ENCODE data around the gene A2M.

The A2M gene

GRCh38 chr12:9087087-9087835, 28.5 kb downstream of the A2M start:
- FAIRE-seq = no peak
- no peak for DNase-seq (ENCODE audit: insufficient read length, low spot score)
- TF ChIP-seq POLR2AphosphoS5 (IDR thresholded peaks at IDR 0.05; ENCODE audit: low read depth, low read length) (no peak), TAF1 (IDR thresholded peaks at IDR 0.05; ENCODE audit: low read depth, low read length) (no peak), POLR2A (IDR thresholded peaks at IDR 0.05; ENCODE audit: low read depth, low read length) (no peak), SPI1 (IDR thresholded peaks at IDR 0.05; ENCODE audit: low read depth, low read length) (no peak), POU2F2 (IDR thresholded peaks at IDR 0.05; ENCODE audit: low read depth, low read length) (no peak), PAX5 (IDR thresholded peaks at IDR 0.05; ENCODE audit: insufficient read depth, low read length, severe bottlenecking) (no peak)

DNA sequence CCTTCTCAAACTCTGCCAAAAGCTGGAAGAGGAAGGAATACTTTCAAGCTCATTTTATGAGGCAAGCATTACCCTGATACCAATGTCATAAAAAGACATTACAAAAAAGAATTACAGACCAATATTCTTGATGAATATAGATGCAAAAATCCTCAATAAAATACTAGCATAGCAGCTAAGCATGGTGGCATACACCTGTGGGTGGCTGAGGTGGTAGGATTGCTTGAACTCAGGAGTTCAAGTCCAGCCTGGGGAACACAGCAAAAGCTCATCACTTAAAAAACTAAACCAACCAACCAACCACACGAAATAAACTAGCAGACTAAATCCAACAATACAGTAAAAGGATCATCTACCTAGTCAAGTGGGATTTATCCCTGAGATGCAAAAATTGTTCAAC, 29.6 kb downstream of the A2M start:
- no peak for FAIRE-seq

DNA sequence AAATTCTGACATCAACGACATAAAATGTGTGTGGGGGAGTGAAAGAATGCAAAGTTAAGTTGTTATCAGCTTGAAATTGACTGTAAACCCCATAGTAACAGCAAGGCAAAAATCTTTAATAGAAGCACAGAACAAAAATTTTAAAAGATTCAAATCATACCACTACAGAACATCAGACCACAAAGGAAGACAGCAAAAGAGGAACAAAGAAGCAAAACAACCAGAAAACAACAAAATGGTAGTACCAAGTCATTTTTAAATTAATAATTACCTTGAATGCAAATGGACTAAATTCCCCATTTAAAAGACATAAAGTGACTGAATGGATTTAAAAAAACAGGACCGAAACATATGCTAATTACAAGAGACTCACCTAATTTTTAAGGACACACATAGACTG, 31.3 kb downstream of the A2M start:
- no peak for TF ChIP-seq POLR2AphosphoS5 (IDR thresholded peaks at IDR 0.05; ENCODE audit: low read depth, low read length)
- no peak for TF ChIP-seq PAX5 (IDR thresholded peaks at IDR 0.05; ENCODE audit: insufficient read depth, low read length, severe bottlenecking)
- no peak for TF ChIP-seq POU2F2 (IDR thresholded peaks at IDR 0.05; ENCODE audit: low read depth, low read length)
- no peak for TF ChIP-seq TAF1 (IDR thresholded peaks at IDR 0.05; ENCODE audit: low read depth, low read length)
- no peak for TF ChIP-seq SPI1 (IDR thresholded peaks at IDR 0.05; ENCODE audit: low read depth, low read length)
- TF ChIP-seq POLR2A (IDR thresholded peaks at IDR 0.05; ENCODE audit: low read depth, low read length) = no peak
- DNase-seq (ENCODE audit: insufficient read length, low spot score) = no peak
- FAIRE-seq = no peak

More for the DNA sequence above, 29.6 kb downstream of the A2M start:
- no peak for DNase-seq (ENCODE audit: insufficient read length, low spot score)
- TF ChIP-seq TAF1 (IDR thresholded peaks at IDR 0.05; ENCODE audit: low read depth, low read length) = no peak
- TF ChIP-seq POLR2AphosphoS5 (IDR thresholded peaks at IDR 0.05; ENCODE audit: low read depth, low read length) = no peak
- TF ChIP-seq POLR2A (IDR thresholded peaks at IDR 0.05; ENCODE audit: low read depth, low read length) = no peak
- no peak for TF ChIP-seq SPI1 (IDR thresholded peaks at IDR 0.05; ENCODE audit: low read depth, low read length)
- no peak for TF ChIP-seq PAX5 (IDR thresholded peaks at IDR 0.05; ENCODE audit: insufficient read depth, low read length, severe bottlenecking)
- TF ChIP-seq POU2F2 (IDR thresholded peaks at IDR 0.05; ENCODE audit: low read depth, low read length) = no peak

GRCh38 chr12:9083793-9084192, 31.9 kb downstream of the A2M start:
- no peak for FAIRE-seq
- DNase-seq (ENCODE audit: insufficient read length, low spot score) = no peak
- TF ChIP-seq POLR2AphosphoS5 (IDR thresholded peaks at IDR 0.05; ENCODE audit: low read depth, low read length) (no peak), POU2F2 (IDR thresholded peaks at IDR 0.05; ENCODE audit: low read depth, low read length) (no peak), SPI1 (IDR thresholded peaks at IDR 0.05; ENCODE audit: low read depth, low read length) (no peak), TAF1 (IDR thresholded peaks at IDR 0.05; ENCODE audit: low read depth, low read length) (no peak), PAX5 (IDR thresholded peaks at IDR 0.05; ENCODE audit: insufficient read depth, low read length, severe bottlenecking) (no peak), POLR2A (IDR thresholded peaks at IDR 0.05; ENCODE audit: low read depth, low read length) (no peak)

DNA sequence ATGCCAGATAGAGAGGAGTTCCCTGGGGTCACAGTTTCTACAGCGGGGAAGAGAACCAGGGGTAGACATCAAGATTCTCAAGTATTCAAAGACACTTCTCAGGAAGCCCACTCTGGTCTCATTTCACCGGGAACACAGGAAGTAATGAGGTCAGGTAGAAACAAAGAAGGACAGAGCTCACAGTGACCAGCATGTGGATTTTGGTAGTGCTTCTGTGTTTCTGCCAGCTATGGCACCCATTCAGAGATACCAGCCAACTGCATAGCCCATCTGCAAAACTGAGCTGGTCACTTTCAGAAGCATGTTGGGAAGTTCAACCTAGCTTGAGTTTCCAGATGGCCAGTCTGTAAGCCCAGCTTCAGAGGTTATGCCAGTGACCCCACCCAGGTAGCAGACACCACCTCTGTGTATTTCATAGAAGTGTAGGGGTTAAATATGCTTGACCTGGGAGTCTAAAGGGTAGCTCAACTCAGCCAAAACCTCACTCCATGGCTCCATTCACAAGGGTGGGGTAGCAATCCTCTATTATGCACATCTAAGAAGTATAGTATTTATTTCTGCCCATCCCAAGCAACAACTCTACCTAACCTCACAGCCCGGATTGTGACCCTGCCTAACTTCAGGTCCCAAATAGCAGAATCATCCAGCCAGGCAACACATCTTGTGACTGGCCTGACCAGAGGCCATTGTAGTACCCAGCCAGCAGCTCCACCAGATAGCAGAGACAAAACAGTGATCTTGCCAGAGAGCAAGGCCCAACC, 33.9 kb downstream of the A2M start:
- TF ChIP-seq PAX5 (IDR thresholded peaks at IDR 0.05; ENCODE audit: insufficient read depth, low read length, severe bottlenecking) = no peak
- no peak for TF ChIP-seq SPI1 (IDR thresholded peaks at IDR 0.05; ENCODE audit: low read depth, low read length)
- no peak for TF ChIP-seq TAF1 (IDR thresholded peaks at IDR 0.05; ENCODE audit: low read depth, low read length)
- TF ChIP-seq POLR2A (IDR thresholded peaks at IDR 0.05; ENCODE audit: low read depth, low read length) = no peak
- no peak for TF ChIP-seq POU2F2 (IDR thresholded peaks at IDR 0.05; ENCODE audit: low read depth, low read length)
- TF ChIP-seq POLR2AphosphoS5 (IDR thresholded peaks at IDR 0.05; ENCODE audit: low read depth, low read length) = no peak
- DNase-seq (ENCODE audit: insufficient read length, low spot score) = no peak
- no peak for FAIRE-seq

DNA sequence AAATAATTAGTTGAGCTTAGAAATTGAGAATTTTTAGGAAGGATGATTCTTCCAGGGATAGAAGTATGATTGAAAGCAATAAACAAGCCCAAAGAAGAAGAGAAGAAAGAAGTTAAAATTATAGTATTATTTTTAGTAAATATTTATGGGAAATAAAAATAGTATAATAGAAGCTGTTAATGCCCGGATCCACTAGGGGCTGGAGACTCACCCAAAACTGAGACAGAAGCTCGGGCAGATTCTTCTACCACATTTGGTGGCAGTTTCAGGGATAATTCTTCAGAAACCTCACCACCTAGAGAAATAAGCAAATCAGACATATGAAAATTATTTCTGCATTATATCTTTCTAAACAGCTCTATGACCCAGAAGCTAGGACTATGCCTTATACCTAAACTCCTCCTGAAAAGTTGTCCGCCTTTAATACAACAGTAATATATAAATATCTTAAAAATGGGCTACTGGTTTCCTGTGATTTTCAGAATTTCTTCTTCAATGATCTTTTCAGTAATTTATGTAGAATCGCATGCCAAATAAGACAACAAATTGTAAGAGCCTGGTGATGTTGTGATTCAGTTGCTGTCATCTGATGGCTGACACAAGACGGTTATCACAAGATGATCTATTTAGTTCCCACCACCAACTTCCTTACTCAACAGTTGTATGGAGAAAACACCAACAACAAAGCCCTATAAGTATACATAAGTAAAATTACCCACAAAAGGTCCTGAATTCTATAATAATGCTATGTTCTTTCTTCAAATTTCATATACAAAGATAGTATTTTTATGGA, 35.6 kb downstream of the A2M start:
- DNase-seq (ENCODE audit: insufficient read length, low spot score) (no peak), FAIRE-seq (no peak)
- TF ChIP-seq PAX5 (IDR thresholded peaks at IDR 0.05; ENCODE audit: insufficient read depth, low read length, severe bottlenecking) (no peak), TAF1 (IDR thresholded peaks at IDR 0.05; ENCODE audit: low read depth, low read length) (no peak), POLR2AphosphoS5 (IDR thresholded peaks at IDR 0.05; ENCODE audit: low read depth, low read length) (no peak), POLR2A (IDR thresholded peaks at IDR 0.05; ENCODE audit: low read depth, low read length) (no peak), SPI1 (IDR thresholded peaks at IDR 0.05; ENCODE audit: low read depth, low read length) (no peak), POU2F2 (IDR thresholded peaks at IDR 0.05; ENCODE audit: low read depth, low read length) (no peak)

- TF ChIP-seq TAF1 (IDR thresholded peaks at IDR 0.05; ENCODE audit: low read depth, low read length) (no peak), PAX5 (IDR thresholded peaks at IDR 0.05; ENCODE audit: insufficient read depth, low read length, severe bottlenecking) (no peak), POLR2A (IDR thresholded peaks at IDR 0.05; ENCODE audit: low read depth, low read length) (no peak), POU2F2 (IDR thresholded peaks at IDR 0.05; ENCODE audit: low read depth, low read length) (no peak), POLR2AphosphoS5 (IDR thresholded peaks at IDR 0.05; ENCODE audit: low read depth, low read length) (no peak), SPI1 (IDR thresholded peaks at IDR 0.05; ENCODE audit: low read depth, low read length) (no peak)
- no peak for FAIRE-seq
- DNase-seq (ENCODE audit: insufficient read length, low spot score) = no peak
Observed at GRCh38 chr12:9079082-9079481, 36.6 kb downstream of the A2M start.

DNA sequence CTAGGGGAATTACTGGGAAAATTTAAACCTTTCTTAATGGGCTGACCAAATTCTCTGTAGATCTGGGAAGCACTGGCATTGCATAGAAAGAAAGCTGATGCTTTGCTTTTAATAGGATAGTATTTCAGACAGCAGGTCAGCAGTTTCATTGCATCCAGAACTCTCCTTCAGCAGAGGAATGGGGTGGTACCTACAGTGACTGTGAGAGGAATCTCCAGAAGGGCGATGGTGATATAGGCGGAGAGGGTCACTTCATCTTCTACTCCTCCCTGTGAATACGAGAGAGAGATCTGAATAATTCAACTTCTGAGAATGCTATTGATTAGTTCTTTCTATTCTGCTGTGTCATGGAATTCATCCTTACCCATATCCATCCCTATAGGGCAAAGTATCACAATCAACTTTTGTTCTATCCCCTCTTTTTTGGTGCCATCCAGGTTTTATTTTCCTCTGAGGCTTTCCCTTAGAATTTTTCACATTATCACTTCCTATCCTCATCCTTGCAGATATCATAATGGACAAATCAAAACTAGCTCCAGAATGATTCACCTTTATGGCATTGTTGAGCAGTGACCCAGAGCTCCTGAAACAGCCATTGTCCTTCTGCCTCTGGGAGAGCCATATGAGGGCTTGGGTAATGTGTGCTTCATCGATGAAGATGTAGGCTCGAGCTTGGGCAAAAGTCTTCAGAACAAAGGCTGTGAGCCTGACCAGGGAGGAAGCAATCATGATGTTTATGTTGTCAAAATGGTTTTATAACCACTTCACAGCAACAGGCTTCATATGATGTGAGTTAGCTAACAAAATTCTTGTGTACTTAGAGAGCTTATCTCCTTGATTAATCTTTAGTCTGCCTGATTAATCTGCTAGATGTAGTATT, 38.3 kb downstream of the A2M start:
- TF ChIP-seq POLR2A (IDR thresholded peaks at IDR 0.05; ENCODE audit: low read depth, low read length) (no peak), TAF1 (IDR thresholded peaks at IDR 0.05; ENCODE audit: low read depth, low read length) (no peak), POU2F2 (IDR thresholded peaks at IDR 0.05; ENCODE audit: low read depth, low read length) (no peak), PAX5 (IDR thresholded peaks at IDR 0.05; ENCODE audit: insufficient read depth, low read length, severe bottlenecking) (no peak), POLR2AphosphoS5 (IDR thresholded peaks at IDR 0.05; ENCODE audit: low read depth, low read length) (no peak), SPI1 (IDR thresholded peaks at IDR 0.05; ENCODE audit: low read depth, low read length) (no peak)
- FAIRE-seq = no peak

More for the DNA sequence above, 38.3 kb downstream of the A2M start:
- DNase-seq (ENCODE audit: insufficient read length, low spot score) = no peak

All from GM12891 (cell line).